HCT116 (cell line): ENCODE data around the gene TP63. TPM values are rescaled to one million over a fixed set of nuclear protein-coding genes. Genes with fewer than 3 reads are reported as not detected.

Source experiments
- ATAC-seq: fragments of 200-7000 bp; cut with Tn5 transposase; 2 replicates; pipeline ENCODE4 v1.9.1; 2020; ENCODE audit warnings: mild to moderate bottlenecking, moderate library complexity
- BruUV-seq: library from RNA; stranded (reverse); fragments of 400-500 nt; replicated peaks from 2 replicates; lab custom pipeline; 2021; lab: Mats Ljungman, UMichigan
- CTCF ChIA-PET: fragments of 300-600 bp; sonication (Branson Sonifier 250); formaldehyde crosslinking; loops from one replicate; lab custom pipeline; 2021; ENCODE audit warnings: antibody characterized with exemption; lab: Charles Lee
- POLR2A ChIA-PET: fragments of 300-600, 350-600 bp; sonication (Branson Sonifier 250); formaldehyde crosslinking; loops from one replicate; lab custom pipeline; 2021; ENCODE audit warnings: antibody characterized with exemption; lab: Charles Lee
- RAD21 ChIA-PET, 2 experiments: fragments of 300-600 bp; sonication (Branson Sonifier 250); formaldehyde crosslinking; loops; one replicate each; lab custom pipeline; 2023; ENCODE audit warnings: low total read pairs in 2 of 2; ENCODE audit not compliant: uncharacterized antibody in 2 of 2, unreplicated experiment in 2 of 2, low non-redundant PET in 1 of 2; lab: Charles Lee
- DNase-seq: peaks from one replicate; pipeline ENCODE4 v3.0.0-alpha.2; 2010; ENCODE audit warnings: low read depth, low spot score
- H2AFZ ChIP-seq: fragments of 200-600 bp; shearing (Covaris generic), sonication (generic); 2 replicates; pipeline ENCODE4 v1.6.1; 2017; ENCODE audit warnings: low read depth, mixed run types, mixed read lengths, antibody characterized with exemption, low read length; ENCODE audit not compliant: poor library complexity, severe bottlenecking
- H3K27ac ChIP-seq: 2 replicates; pipeline ENCODE4 v1.5.1; 2012; ENCODE audit warnings: low read depth, low read length
- H3K27me3 ChIP-seq: fragments of 200-600 bp; sonication (generic); 2 replicates; pipeline ENCODE4 v1.6.1; 2016; ENCODE audit warnings: mixed run types, low read length, mixed read lengths; ENCODE audit not compliant: insufficient read depth
- H3K36me3 ChIP-seq, 2 experiments: fragments of 200-500 bp in 1 of 2; fragments of 200-600 bp in 1 of 2; sonication (Bioruptor generic) in 1 of 2; sonication (generic) in 1 of 2; 2 replicates each; pipeline versions ENCODE4 v1.5.1 to v1.6.1; 2014 to 2016; ENCODE audit warnings: low read length in 2 of 2, inconsistent platforms in 1 of 2, mixed read lengths in 1 of 2, mixed run types in 1 of 2; ENCODE audit not compliant: insufficient read depth in 2 of 2, control insufficient read depth in 1 of 2
- H3K4me1 ChIP-seq, 2 experiments: fragments of 200-600 bp in 1 of 2; sonication (generic) in 1 of 2; 2 replicates each; pipeline versions ENCODE4 v1.5.1 to v1.6.1; 2012 to 2017; ENCODE audit warnings: low read length in 2 of 2, inconsistent platforms in 1 of 2, mild to moderate bottlenecking in 1 of 2, mixed read lengths in 1 of 2, mixed run types in 1 of 2, moderate library complexity in 1 of 2; ENCODE audit not compliant: insufficient read depth in 2 of 2, control insufficient read depth in 1 of 2
- H3K4me2 ChIP-seq: fragments of 200-600 bp; sonication (generic); 2 replicates; pipeline ENCODE4 v1.6.1; 2017; ENCODE audit warnings: mixed run types, low read length, mixed read lengths
- H3K4me3 ChIP-seq, 2 experiments: fragments of 200-600 bp in 1 of 2; sonication (generic) in 1 of 2; replicated peaks in 1 of 2; 2 replicates each; pipeline ENCODE4 v1.5.1; 2011 to 2016; ENCODE audit warnings: low read length in 2 of 2, control low read depth in 1 of 2, low read depth in 1 of 2, mild to moderate bottlenecking in 1 of 2, mixed read lengths in 1 of 2, mixed run types in 1 of 2
- H3K79me2 ChIP-seq: fragments of 200-600 bp; sonication (generic); 2 replicates; pipeline ENCODE4 v1.6.1; 2017; ENCODE audit warnings: mild to moderate bottlenecking, mixed run types, low read length, moderate library complexity, mixed read lengths; ENCODE audit not compliant: insufficient read depth
- H3K9ac ChIP-seq: fragments of 200-600 bp; sonication (generic); 2 replicates; pipeline ENCODE4 v1.6.1; 2016; ENCODE audit warnings: low read length, mixed read lengths
- H3K9me2 ChIP-seq: fragments of 200-600 bp; sonication (generic), shearing (Covaris generic); 2 replicates; pipeline ENCODE4 v1.6.1; 2017; ENCODE audit warnings: mixed run types, mild to moderate bottlenecking, moderate library complexity; ENCODE audit not compliant: insufficient read depth
- H3K9me3 ChIP-seq, 2 experiments: fragments of 200-500 bp in 1 of 2; fragments of 200-600 bp in 1 of 2; sonication (Bioruptor generic) in 1 of 2; sonication (generic) in 1 of 2; 2 replicates each; pipeline ENCODE4 v1.6.1; 2014 to 2017; ENCODE audit warnings: low read length in 2 of 2, mixed read lengths in 2 of 2, inconsistent platforms in 1 of 2, low read depth in 1 of 2, mild to moderate bottlenecking in 1 of 2, mixed run types in 1 of 2, moderate library complexity in 1 of 2; ENCODE audit not compliant: control insufficient read depth in 1 of 2, insufficient read depth in 1 of 2
- H4K20me1 ChIP-seq: fragments of 200-600 bp; sonication (generic), shearing (Covaris generic); 2 replicates; pipeline ENCODE4 v1.6.1; 2017; ENCODE audit warnings: mixed run types, mild to moderate bottlenecking, moderate library complexity; ENCODE audit not compliant: insufficient read depth
- CBX3 ChIP-seq: IDR thresholded peaks from 2 replicates; pipeline ENCODE4 v1.6.1; 2012; ENCODE audit warnings: low read depth
- EGR1 ChIP-seq: IDR thresholded peaks from 2 replicates; pipeline ENCODE4 v1.6.1; 2012; ENCODE audit warnings: low read depth
- EZH2phosphoT487 ChIP-seq: fragments of 200-600 bp; IDR thresholded peaks from 2 replicates; pipeline ENCODE4 v1.6.1; 2018; ENCODE audit warnings: antibody characterized with exemption, borderline replicate concordance
- FOSL1 ChIP-seq: IDR thresholded peaks from 2 replicates; pipeline ENCODE4 v1.6.1; 2012; ENCODE audit warnings: low read depth
- SP1 ChIP-seq: IDR thresholded peaks from 2 replicates; pipeline ENCODE4 v1.6.1; 2012; ENCODE audit warnings: low read depth
- ZFX ChIP-seq: fragments of 450-650 bp; IDR thresholded peaks from 2 replicates; pipeline ENCODE4 v1.6.1; 2017
- intact Hi-C: fragments of 100-400 bp; cut with micrococcal nuclease; formaldehyde crosslinking; loops from 2 replicates; pipeline ENCODE4 v1.10.0; 2022
- total RNA-seq: library from RNA; stranded (reverse); gene quantifications from one replicate; pipeline ENCODE4 v1.2.1, GENCODE V29; 2021; ENCODE audit not compliant: unreplicated experiment
- TF ChIP-seq, protein P1 (sequence below): IDR thresholded peaks from 2 replicates; pipeline ENCODE4 v1.6.1; 2012; ENCODE audit warnings: low read depth
- TF ChIP-seq, protein P2 (sequence below): IDR thresholded peaks from 2 replicates; pipeline ENCODE4 v1.6.1; 2012

TP63 gene
- total RNA-seq, 1 experiment from 2014 or later: not detected

DNA sequence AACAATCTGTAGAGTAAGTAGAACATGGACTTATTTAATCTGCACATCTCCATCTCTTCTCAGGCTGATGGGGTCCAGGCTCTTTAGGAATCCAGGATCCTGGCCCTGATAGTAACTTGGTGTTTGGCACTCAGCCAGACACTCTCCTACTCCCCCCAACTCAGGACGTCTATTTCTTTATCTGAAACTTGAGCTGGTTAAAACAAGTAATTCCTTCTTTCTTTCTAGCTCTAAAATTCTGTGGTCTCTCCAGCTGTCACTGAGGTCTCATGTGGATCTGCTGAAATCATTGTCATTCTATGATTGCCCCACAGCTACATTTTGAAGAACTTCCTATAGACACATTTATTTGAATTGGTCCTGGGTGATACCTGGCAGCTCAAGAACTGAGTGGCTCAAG, 59.0 kb downstream of the TP63 start:
- ChIA-PET POLR2A (no interaction called here), RAD21 (no interaction called here)

DNA sequence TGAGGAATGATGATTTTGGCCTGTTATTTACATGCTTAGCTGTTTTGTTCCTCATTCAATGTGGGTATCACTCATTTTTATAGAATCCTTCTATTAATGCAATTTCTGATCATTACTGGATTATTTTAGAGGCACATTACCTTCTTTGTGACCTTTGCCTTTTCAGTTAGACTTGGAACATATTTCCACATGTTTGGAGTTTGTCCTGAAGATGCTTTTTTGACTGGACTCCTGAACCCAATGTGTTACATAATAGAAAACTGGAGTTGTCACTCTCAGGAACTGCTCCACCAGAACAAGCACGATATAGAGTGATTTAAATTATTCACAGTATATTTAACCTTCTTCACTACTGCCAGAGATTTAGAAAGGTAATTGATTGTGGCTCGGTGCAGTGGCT, 59.5 kb downstream of the TP63 start:
- TF ChIP-seq EGR1 (no peak), FOSL1 (no peak), EZH2phosphoT487 (no peak), ZFX (no peak)
- TF ChIP-seq, protein P1, sequence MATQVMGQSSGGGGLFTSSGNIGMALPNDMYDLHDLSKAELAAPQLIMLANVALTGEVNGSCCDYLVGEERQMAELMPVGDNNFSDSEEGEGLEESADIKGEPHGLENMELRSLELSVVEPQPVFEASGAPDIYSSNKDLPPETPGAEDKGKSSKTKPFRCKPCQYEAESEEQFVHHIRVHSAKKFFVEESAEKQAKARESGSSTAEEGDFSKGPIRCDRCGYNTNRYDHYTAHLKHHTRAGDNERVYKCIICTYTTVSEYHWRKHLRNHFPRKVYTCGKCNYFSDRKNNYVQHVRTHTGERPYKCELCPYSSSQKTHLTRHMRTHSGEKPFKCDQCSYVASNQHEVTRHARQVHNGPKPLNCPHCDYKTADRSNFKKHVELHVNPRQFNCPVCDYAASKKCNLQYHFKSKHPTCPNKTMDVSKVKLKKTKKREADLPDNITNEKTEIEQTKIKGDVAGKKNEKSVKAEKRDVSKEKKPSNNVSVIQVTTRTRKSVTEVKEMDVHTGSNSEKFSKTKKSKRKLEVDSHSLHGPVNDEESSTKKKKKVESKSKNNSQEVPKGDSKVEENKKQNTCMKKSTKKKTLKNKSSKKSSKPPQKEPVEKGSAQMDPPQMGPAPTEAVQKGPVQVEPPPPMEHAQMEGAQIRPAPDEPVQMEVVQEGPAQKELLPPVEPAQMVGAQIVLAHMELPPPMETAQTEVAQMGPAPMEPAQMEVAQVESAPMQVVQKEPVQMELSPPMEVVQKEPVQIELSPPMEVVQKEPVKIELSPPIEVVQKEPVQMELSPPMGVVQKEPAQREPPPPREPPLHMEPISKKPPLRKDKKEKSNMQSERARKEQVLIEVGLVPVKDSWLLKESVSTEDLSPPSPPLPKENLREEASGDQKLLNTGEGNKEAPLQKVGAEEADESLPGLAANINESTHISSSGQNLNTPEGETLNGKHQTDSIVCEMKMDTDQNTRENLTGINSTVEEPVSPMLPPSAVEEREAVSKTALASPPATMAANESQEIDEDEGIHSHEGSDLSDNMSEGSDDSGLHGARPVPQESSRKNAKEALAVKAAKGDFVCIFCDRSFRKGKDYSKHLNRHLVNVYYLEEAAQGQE: no peak
- TF ChIP-seq, protein P2, sequence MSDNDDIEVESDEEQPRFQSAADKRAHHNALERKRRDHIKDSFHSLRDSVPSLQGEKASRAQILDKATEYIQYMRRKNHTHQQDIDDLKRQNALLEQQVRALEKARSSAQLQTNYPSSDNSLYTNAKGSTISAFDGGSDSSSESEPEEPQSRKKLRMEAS: no peak
- Histone ChIP-seq H3K27me3 (no peaks in the 10 kb centered on the region), H3K9me2 (no peaks in the 10 kb centered on the region), H3K79me2 (no peaks in the 10 kb centered on the region), H2AFZ (no peak overlapping the region), H3K4me2 (no peak overlapping the region), H3K4me1 (peaks cover 0 to 6% of the 10 kb centered on the region in 2 experiments; a peak in 1 of 4 replicates), H3K27ac (no peak overlapping the region), H3K9me3 (no peaks in the 10 kb centered on the region), H3K36me3 (no peaks in the 10 kb centered on the region), H3K4me3 (no peak overlapping the region), H3K9ac (no peak overlapping the region), H4K20me1 (no peaks in the 10 kb centered on the region)
- ChIA-PET RAD21 (no interaction called here), CTCF (no interaction called here), POLR2A (no interaction called here)
- BruUV-seq: no TSS peak
- no peak for ATAC-seq
- intact Hi-C loops: no loop called here
- no peak for DNase-seq

More for the DNA sequence above, 59.0 kb downstream of the TP63 start:
- TF ChIP-seq ZFX: no peak
- no peak for TF ChIP-seq CBX3
- TF ChIP-seq EZH2phosphoT487: no peak
- TF ChIP-seq, protein P1: no peak
- TF ChIP-seq SP1: no peak
- TF ChIP-seq, all 23 proteins: peak for 0
- Histone ChIP-seq H3K4me2 (no peak overlapping the region), H3K9me2 (no peaks in the 10 kb centered on the region), H3K79me2 (no peaks in the 10 kb centered on the region), H3K27ac (no peak overlapping the region), H3K4me3 (no peak overlapping the region), H3K36me3 (no peaks in the 10 kb centered on the region), H4K20me1 (no peaks in the 10 kb centered on the region), H2AFZ (no peak overlapping the region), H3K9me3 (no peaks in the 10 kb centered on the region), H3K27me3 (no peaks in the 10 kb centered on the region), H3K9ac (no peak overlapping the region), H3K4me1 (peaks cover 0 to 7% of the 10 kb centered on the region in 2 experiments; a peak in 1 of 4 replicates)
- DNase-seq (no peak), ATAC-seq (no peak)
- intact Hi-C loops: no loop called here
- no TSS peak for BruUV-seq
- CTCF ChIA-PET: no interaction called here
